ENCODE results near the gene SSC5D. TPM values are rescaled to one million over a fixed set of nuclear protein-coding genes. Genes with fewer than 3 reads are reported as not detected.

The SSC5D gene
- total and polyA plus RNA-seq, 9 of the 15 experiments (the other 6 are each of a cell fraction or from before 2014, with no cell fraction given): 0.04 to 0.71 (median 0.14) TPM; not detected in 2

DNA sequence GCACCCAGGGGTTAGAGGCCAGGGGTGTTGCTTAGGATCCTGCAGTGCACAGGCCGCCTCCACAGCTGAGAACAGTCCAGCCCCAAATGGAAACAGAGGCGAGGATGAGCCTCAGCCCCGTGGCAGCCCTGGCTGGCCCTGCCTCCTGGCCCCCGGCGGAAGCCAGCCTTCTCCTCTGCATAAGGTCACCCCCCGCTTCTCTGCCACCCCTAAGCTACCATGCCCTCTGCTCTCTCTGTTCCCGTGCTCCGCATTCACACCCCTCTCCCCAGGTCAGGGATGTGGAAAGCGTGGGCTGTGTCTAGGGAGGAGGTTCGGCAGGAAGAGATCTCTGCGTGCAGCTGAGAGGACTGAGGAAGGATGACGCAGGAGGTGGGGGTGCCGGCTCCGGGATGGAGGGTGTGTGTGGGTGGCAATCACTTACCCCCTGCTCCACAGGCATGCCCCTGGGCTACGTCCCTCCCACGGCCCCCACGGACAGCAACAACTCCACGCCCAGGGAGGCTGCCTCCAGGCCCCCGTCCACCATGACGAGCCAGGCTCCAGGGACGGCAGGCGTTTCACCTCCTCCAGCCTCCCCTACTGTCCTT, 6.0 kb downstream of the SSC5D start (continued):
- TF ChIP-seq, protein P1, sequence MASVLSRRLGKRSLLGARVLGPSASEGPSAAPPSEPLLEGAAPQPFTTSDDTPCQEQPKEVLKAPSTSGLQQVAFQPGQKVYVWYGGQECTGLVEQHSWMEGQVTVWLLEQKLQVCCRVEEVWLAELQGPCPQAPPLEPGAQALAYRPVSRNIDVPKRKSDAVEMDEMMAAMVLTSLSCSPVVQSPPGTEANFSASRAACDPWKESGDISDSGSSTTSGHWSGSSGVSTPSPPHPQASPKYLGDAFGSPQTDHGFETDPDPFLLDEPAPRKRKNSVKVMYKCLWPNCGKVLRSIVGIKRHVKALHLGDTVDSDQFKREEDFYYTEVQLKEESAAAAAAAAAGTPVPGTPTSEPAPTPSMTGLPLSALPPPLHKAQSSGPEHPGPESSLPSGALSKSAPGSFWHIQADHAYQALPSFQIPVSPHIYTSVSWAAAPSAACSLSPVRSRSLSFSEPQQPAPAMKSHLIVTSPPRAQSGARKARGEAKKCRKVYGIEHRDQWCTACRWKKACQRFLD (CRISPR knock-in tag; IDR thresholded peaks at IDR 0.05): no peak
- TF ChIP-seq FOXK1 (CRISPR knock-in tag; IDR thresholded peaks at IDR 0.05; ENCODE audit: borderline replicate concordance): no peak
- TF ChIP-seq ZNF77 (CRISPR knock-in tag; IDR thresholded peaks at IDR 0.05): no peak
- TF ChIP-seq ZC3H8 (IDR thresholded peaks at IDR 0.05): no peak
- TF ChIP-seq HDAC8 (tag; IDR thresholded peaks at IDR 0.05): no peak
- TF ChIP-seq, protein P2, sequence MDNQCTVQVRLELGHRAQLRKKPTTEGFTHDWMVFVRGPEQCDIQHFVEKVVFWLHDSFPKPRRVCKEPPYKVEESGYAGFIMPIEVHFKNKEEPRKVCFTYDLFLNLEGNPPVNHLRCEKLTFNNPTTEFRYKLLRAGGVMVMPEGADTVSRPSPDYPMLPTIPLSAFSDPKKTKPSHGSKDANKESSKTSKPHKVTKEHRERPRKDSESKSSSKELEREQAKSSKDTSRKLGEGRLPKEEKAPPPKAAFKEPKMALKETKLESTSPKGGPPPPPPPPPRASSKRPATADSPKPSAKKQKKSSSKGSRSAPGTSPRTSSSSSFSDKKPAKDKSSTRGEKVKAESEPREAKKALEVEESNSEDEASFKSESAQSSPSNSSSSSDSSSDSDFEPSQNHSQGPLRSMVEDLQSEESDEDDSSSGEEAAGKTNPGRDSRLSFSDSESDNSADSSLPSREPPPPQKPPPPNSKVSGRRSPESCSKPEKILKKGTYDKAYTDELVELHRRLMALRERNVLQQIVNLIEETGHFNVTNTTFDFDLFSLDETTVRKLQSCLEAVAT (IDR thresholded peaks at IDR 0.05): peak in 1 of 2 experiments; percentile 93; a peak in 2 of 4 replicates
- TF ChIP-seq RBM17 (IDR thresholded peaks at IDR 0.05; ENCODE audit: borderline replicate concordance, low read depth, low read length): no peak
- TF ChIP-seq E2F3 (CRISPR knock-in tag; IDR thresholded peaks at IDR 0.05): no peak
- 0 out of 2 replicates have a peak, but pooled peaks have one; percentile 13 for TF ChIP-seq ZEB2 (IDR thresholded peaks at IDR 0.05)
- TF ChIP-seq FOXJ3 (CRISPR knock-in tag; IDR thresholded peaks at IDR 0.05): no peak
- peak; percentile 21; the same call in 1 of the 2 replicates for TF ChIP-seq MYC (IDR thresholded peaks at IDR 0.05; ENCODE audit: low read depth, low read length)
- TF ChIP-seq MYC (CRISPR knock-in tag; IDR thresholded peaks at IDR 0.05; ENCODE audit: borderline replicate concordance, low read depth): peak; percentile 62; the same call in 1 of the 2 replicates
- TF ChIP-seq, protein P3, sequence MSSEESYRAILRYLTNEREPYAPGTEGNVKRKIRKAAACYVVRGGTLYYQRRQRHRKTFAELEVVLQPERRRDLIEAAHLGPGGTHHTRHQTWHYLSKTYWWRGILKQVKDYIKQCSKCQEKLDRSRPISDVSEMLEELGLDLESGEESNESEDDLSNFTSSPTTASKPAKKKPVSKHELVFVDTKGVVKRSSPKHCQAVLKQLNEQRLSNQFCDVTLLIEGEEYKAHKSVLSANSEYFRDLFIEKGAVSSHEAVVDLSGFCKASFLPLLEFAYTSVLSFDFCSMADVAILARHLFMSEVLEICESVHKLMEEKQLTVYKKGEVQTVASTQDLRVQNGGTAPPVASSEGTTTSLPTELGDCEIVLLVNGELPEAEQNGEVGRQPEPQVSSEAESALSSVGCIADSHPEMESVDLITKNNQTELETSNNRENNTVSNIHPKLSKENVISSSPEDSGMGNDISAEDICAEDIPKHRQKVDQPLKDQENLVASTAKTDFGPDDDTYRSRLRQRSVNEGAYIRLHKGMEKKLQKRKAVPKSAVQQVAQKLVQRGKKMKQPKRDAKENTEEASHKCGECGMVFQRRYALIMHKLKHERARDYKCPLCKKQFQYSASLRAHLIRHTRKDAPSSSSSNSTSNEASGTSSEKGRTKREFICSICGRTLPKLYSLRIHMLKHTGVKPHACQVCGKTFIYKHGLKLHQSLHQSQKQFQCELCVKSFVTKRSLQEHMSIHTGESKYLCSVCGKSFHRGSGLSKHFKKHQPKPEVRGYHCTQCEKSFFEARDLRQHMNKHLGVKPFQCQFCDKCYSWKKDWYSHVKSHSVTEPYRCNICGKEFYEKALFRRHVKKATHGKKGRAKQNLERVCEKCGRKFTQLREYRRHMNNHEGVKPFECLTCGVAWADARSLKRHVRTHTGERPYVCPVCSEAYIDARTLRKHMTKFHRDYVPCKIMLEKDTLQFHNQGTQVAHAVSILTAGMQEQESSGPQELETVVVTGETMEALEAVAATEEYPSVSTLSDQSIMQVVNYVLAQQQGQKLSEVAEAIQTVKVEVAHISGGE (CRISPR knock-in tag; IDR thresholded peaks at IDR 0.05): no peak
- TF ChIP-seq, protein P4, sequence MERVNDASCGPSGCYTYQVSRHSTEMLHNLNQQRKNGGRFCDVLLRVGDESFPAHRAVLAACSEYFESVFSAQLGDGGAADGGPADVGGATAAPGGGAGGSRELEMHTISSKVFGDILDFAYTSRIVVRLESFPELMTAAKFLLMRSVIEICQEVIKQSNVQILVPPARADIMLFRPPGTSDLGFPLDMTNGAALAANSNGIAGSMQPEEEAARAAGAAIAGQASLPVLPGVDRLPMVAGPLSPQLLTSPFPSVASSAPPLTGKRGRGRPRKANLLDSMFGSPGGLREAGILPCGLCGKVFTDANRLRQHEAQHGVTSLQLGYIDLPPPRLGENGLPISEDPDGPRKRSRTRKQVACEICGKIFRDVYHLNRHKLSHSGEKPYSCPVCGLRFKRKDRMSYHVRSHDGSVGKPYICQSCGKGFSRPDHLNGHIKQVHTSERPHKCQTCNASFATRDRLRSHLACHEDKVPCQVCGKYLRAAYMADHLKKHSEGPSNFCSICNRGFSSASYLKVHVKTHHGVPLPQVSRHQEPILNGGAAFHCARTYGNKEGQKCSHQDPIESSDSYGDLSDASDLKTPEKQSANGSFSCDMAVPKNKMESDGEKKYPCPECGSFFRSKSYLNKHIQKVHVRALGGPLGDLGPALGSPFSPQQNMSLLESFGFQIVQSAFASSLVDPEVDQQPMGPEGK (CRISPR knock-in tag; IDR thresholded peaks at IDR 0.05; ENCODE audit: borderline replicate concordance): no peak
- TF ChIP-seq FOXA3 (CRISPR knock-in tag; conservative IDR thresholded peaks at IDR 0.05 in 1 of 2, IDR thresholded peaks at IDR 0.05 in 1 of 2): no peak
- TF ChIP-seq KHSRP (IDR thresholded peaks at IDR 0.05): no peak
- no peak for TF ChIP-seq PHB (CRISPR knock-in tag; IDR thresholded peaks at IDR 0.05)
- TF ChIP-seq, protein P5, sequence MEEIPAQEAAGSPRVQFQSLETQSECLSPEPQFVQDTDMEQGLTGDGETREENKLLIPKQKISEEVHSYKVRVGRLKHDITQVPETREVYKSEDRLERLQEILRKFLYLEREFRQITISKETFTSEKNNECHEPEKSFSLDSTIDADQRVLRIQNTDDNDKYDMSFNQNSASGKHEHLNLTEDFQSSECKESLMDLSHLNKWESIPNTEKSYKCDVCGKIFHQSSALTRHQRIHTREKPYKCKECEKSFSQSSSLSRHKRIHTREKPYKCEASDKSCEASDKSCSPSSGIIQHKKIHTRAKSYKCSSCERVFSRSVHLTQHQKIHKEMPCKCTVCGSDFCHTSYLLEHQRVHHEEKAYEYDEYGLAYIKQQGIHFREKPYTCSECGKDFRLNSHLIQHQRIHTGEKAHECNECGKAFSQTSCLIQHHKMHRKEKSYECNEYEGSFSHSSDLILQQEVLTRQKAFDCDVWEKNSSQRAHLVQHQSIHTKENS (CRISPR knock-in tag; IDR thresholded peaks at IDR 0.05): no peak
- no peak for TF ChIP-seq DDX20 (tag; IDR thresholded peaks at IDR 0.05; ENCODE audit: low read depth)
